SK-N-SH treated with all-trans-retinoic acid at 6 μM for 48 hours (cell line): ENCODE data around the gene CDC16.

ENCODE experiments used
- ARNTL ChIP-seq: fragments of 450-650 bp; formaldehyde crosslinking; IDR thresholded peaks from 2 replicates; pipeline ENCODE4 v1.5.0; 2020; ENCODE audit warnings: low read depth, mild to moderate bottlenecking, moderate library complexity, borderline replicate concordance
- CREB5 ChIP-seq: fragments of 250-450 bp; sonication (Bioruptor Pico); IDR thresholded peaks from 2 replicates; pipeline ENCODE4 v1.5.1; 2020; ENCODE audit warnings: low read depth, mild to moderate bottlenecking, moderate library complexity
- CSRNP3 ChIP-seq: fragments of 250-450 bp; sonication (Bioruptor Pico); IDR thresholded peaks from 2 replicates; pipeline ENCODE4 v1.5.1; 2021; ENCODE audit warnings: mild to moderate bottlenecking, moderate library complexity
- ESRRG ChIP-seq: fragments of 250-450 bp; sonication (Bioruptor Pico); IDR thresholded peaks from 2 replicates; pipeline ENCODE4 v1.6.1; 2021; ENCODE audit warnings: mild to moderate bottlenecking
- ZFP3 ChIP-seq: fragments of 250-450 bp; sonication (Bioruptor Pico); IDR thresholded peaks from 2 replicates; pipeline ENCODE4 v1.5.0; 2020; ENCODE audit warnings: mild to moderate bottlenecking, moderate library complexity

GRCh38 chr13:114313061-114313860 is 78.6 kb downstream of the CDC16 start:
- TF ChIP-seq ARNTL (CRISPR knock-in tag) (no peak), CREB5 (no peak), ZFP3 (CRISPR knock-in tag) (no peak), CSRNP3 (CRISPR knock-in tag) (no peak), ESRRG (no peak)
